ENCODE measurements around the gene PTPRU. TPM values are rescaled to one million over a fixed set of nuclear protein-coding genes. Genes with fewer than 3 reads are reported as not detected.

The PTPRU gene
- total RNA-seq, 4 donors from 2014 or later = 4.3 to 15.9 (median 7.5) TPM

DNA sequence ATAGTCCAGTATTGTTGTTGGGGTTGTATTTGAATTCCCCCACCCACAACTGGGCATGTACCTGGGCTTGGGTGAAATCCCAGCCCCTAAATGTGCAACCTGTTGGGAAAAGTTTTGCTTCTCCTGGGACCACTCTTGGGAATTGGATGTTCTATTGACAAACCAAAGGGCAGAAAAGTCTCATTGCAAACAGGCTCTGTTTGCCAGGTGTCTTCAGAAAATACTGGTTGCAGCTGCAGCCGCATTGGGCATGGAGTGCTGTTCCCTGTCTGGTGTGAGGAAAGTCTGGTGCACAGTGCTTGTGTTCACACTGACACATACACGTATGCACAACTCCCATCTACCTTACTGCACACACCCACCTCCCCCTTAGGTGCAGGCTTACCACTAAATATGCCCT is 12.1 kb downstream of the PTPRU start:
- 67 to 91% methylated on average over 2 of the region's 2 CpGs for WGBS, 2 donors

DNA sequence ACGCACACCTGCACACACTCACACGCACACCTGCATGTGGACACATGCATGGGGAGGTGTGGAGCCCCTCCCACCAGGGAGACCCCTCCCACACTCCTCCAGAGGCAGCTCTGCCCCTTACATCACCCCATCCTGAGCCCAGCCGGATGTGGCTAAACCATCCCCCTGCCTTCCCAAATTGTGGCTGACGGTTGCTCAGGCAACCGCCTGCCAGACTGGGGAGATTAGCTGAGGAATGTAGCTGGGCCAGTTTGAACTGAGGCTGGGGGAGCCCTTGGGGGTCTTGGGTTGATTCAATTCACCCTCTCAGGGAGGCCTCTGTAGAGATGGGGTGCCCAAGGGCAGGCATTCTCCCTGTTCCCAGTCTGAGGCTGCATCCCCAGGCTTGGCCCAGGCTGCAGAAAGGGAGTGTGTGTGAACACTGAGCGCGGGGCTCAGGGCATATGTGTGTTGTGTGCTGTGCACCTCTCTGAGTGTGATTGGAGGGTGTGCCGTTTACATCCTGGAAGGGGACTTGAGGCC is 12.9 kb downstream of the PTPRU start:
- H3K27me3 ChIP-seq = peaks cover 0 to 3% (median 0%) of the 10 kb centered on the region in 4 donors
- H3K9me3 ChIP-seq = no peaks in the 10 kb centered on the region
- no peak for DNase-seq
- no peak overlapping the region for H3K27ac ChIP-seq
- intact Hi-C loops (cut with DNase I) = no loop called here
- peaks cover 0 to 4% (median 0%) of the 10 kb centered on the region in 3 donors for H3K4me1 ChIP-seq
- H3K4me3 ChIP-seq = no peak overlapping the region
- WGBS, 2 donors = 13 to 40% methylated on average over 1 to 4 of the region's 8 CpGs
- H3K36me3 ChIP-seq = no peaks in the 10 kb centered on the region
- TF ChIP-seq, protein P1, sequence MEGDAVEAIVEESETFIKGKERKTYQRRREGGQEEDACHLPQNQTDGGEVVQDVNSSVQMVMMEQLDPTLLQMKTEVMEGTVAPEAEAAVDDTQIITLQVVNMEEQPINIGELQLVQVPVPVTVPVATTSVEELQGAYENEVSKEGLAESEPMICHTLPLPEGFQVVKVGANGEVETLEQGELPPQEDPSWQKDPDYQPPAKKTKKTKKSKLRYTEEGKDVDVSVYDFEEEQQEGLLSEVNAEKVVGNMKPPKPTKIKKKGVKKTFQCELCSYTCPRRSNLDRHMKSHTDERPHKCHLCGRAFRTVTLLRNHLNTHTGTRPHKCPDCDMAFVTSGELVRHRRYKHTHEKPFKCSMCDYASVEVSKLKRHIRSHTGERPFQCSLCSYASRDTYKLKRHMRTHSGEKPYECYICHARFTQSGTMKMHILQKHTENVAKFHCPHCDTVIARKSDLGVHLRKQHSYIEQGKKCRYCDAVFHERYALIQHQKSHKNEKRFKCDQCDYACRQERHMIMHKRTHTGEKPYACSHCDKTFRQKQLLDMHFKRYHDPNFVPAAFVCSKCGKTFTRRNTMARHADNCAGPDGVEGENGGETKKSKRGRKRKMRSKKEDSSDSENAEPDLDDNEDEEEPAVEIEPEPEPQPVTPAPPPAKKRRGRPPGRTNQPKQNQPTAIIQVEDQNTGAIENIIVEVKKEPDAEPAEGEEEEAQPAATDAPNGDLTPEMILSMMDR (IDR thresholded peaks at IDR 0.05) = no peak
- no peak for TF ChIP-seq POLR2A (IDR thresholded peaks at IDR 0.05)

More for the DNA sequence above, 12.1 kb downstream of the PTPRU start:
- Histone ChIP-seq H3K4me3 (no peak overlapping the region), H3K36me3 (no peaks in the 10 kb centered on the region), H3K9me3 (no peaks in the 10 kb centered on the region), H3K27ac (no peak overlapping the region), H3K27me3 (peaks cover 0 to 3% (median 0%) of the 10 kb centered on the region in 4 donors), H3K4me1 (peaks cover 0 to 4% (median 0%) of the 10 kb centered on the region in 3 donors)
- no peak for TF ChIP-seq POLR2A (IDR thresholded peaks at IDR 0.05)
- TF ChIP-seq, protein P1 (IDR thresholded peaks at IDR 0.05) = no peak
- DNase-seq = no peak
- intact Hi-C loops (cut with DNase I) = no loop called here

DNA sequence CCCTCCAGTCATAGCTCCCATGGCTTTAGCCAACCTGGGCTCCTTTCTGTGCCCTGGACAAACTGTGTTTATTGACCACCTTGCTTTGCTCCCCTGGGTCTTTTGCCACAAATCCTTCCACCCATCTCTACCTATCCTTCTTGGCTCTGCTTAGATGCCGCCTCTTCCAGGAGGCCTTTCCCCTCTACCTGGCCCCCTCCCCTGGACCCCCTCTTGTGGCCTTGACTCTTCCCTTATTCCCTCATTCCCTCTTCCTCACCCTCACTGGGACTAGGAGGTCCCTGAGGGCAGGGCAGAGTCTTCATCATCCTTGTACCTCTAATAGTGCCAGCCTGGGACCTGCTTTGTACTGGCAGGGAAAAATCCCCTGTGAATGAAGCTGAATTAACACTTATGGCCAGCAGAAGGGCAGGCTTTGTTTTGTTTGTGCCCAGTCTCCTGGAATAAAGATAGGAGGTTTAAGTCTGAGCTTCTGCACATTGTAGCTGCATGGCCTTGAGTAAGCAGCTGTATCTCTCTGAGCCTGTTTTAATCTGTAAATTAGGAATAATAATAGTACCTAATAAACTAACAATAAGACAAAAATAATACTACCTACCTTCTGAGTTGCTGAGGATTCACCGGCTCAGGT is 13.7 kb downstream of the PTPRU start:
- TF ChIP-seq POLR2A (IDR thresholded peaks at IDR 0.05) = no peak
- TF ChIP-seq, protein P1 (IDR thresholded peaks at IDR 0.05) = no peak
- H3K27me3 ChIP-seq = peaks cover 0 to 3% (median 0%) of the 10 kb centered on the region in 4 donors
- no peak for DNase-seq
- peaks cover 0 to 4% (median 0%) of the 10 kb centered on the region in 3 donors for H3K4me1 ChIP-seq
- H3K27ac ChIP-seq = no peak overlapping the region
- 89 to 94% methylated on average over 2 of the region's 2 CpGs for WGBS, 2 donors
- no peak overlapping the region for H3K4me3 ChIP-seq
- no peaks in the 10 kb centered on the region for H3K9me3 ChIP-seq
- H3K36me3 ChIP-seq = no peaks in the 10 kb centered on the region
- intact Hi-C loops (cut with DNase I) = no loop called here

GRCh38 chr1:29251164-29252124 is 15.1 kb downstream of the PTPRU start:
- Histone ChIP-seq H3K9me3 (no peaks in the 10 kb centered on the region), H3K27me3 (peaks cover 0 to 3% (median 0%) of the 10 kb centered on the region in 4 donors), H3K4me1 (peaks cover 0 to 4% (median 0%) of the 10 kb centered on the region in 3 donors), H3K27ac (no peak overlapping the region), H3K4me3 (no peak overlapping the region), H3K36me3 (no peaks in the 10 kb centered on the region)
- 75 to 92% methylated on average over 6 to 7 of the region's 8 CpGs for WGBS, 2 donors
- no peak for DNase-seq
- TF ChIP-seq POLR2A (IDR thresholded peaks at IDR 0.05) = no peak
- TF ChIP-seq, protein P1 (IDR thresholded peaks at IDR 0.05) = no peak
- intact Hi-C loops (cut with DNase I) = no loop called here

Data from esophagus squamous epithelium (tissue), 5 donors.